NCI-H2171 (cell line): ENCODE data around the gene PSMG2.

ENCODE experiments used
- DNase-seq: peaks from one replicate; lab custom pipeline; 2025; lab: John Stamatoyannopoulos, UW

Gene PSMG2

GRCh38 chr18:12765586-12765985 is 62.7 kb downstream of the PSMG2 start:
- no peak for DNase-seq

- no peak for DNase-seq
These were observed 64.2 kb downstream of the PSMG2 start for GRCh38 chr18:12766986-12767433.

- no peak for DNase-seq
These were observed 64.8 kb downstream of the PSMG2 start for GRCh38 chr18:12767580-12768155.

- no peak for DNase-seq
These were observed 65.8 kb downstream of the PSMG2 start for GRCh38 chr18:12768625-12769024.

- DNase-seq = no peak
These were observed 66.3 kb downstream of the PSMG2 start for GRCh38 chr18:12769136-12769535.

- DNase-seq = no peak
These were observed 67.0 kb downstream of the PSMG2 start for GRCh38 chr18:12769644-12770440.

- DNase-seq = no peak
These were observed 67.8 kb downstream of the PSMG2 start for GRCh38 chr18:12770469-12771219.

- no peak for DNase-seq
These were observed 69.3 kb downstream of the PSMG2 start for GRCh38 chr18:12772111-12772510.

- DNase-seq = no peak
These were observed 70.5 kb downstream of the PSMG2 start for GRCh38 chr18:12773369-12773768.

- no peak for DNase-seq
These were observed 72.1 kb downstream of the PSMG2 start for GRCh38 chr18:12774982-12775381.
